BLaER1 (cell line): Measurements from ENCODE around the gene FBXL5.

Experiments
- H3K27ac ChIP-seq: shearing (Covaris generic); formaldehyde crosslinking; 2 replicates; pipeline ENCODE4 v1.8.1; 2022
- H3K27me3 ChIP-seq: shearing (Covaris generic); formaldehyde crosslinking; 2 replicates; pipeline ENCODE4 v1.8.1; 2022
- H3K36me3 ChIP-seq: shearing (Covaris generic); formaldehyde crosslinking; 2 replicates; pipeline ENCODE4 v1.8.1; 2022
- H3K4me1 ChIP-seq: shearing (Covaris generic); formaldehyde crosslinking; 2 replicates; pipeline ENCODE4 v1.8.1; 2022
- H3K4me2 ChIP-seq: shearing (Covaris generic); formaldehyde crosslinking; 2 replicates; pipeline ENCODE4 v1.8.1; 2022
- H3K4me3 ChIP-seq: shearing (Covaris generic); formaldehyde crosslinking; 2 replicates; pipeline ENCODE4 v1.8.1; 2022
- H3K9ac ChIP-seq: shearing (Covaris generic); formaldehyde crosslinking; 2 replicates; pipeline ENCODE4 v1.8.1; 2022
- H3K9me3 ChIP-seq: shearing (Covaris generic); formaldehyde crosslinking; 2 replicates; pipeline ENCODE4 v1.8.1; 2022
- H4K20me1 ChIP-seq: shearing (Covaris generic); formaldehyde crosslinking; 2 replicates; pipeline ENCODE4 v1.8.1; 2022
- Cebpa-rat ChIP-seq: shearing (Covaris generic); IDR thresholded peaks from 2 replicates; pipeline ENCODE4 v1.8.1; 2022

FBXL5 gene

GRCh38 chr4:15677507-15677988 is 22.4 kb upstream of the FBXL5 start:
- no peak overlapping the region for H3K9ac ChIP-seq
- H3K4me3 ChIP-seq = no peak overlapping the region; the same call in 1 of the 2 replicates
- TF ChIP-seq Cebpa-rat = no peak
- no peaks in the 10 kb centered on the region for H3K27me3 ChIP-seq
- H3K9me3 ChIP-seq = no peaks in the 10 kb centered on the region
- H3K4me1 ChIP-seq = peaks cover 74% of the 10 kb centered on the region
- H3K4me2 ChIP-seq = peak overlapping the region; percentile 86
- H3K27ac ChIP-seq = 0 out of 2 replicates have a peak overlapping the region, but pooled peaks have one; percentile 15
- no peaks in the 10 kb centered on the region for H4K20me1 ChIP-seq
- peaks cover 15% of the 10 kb centered on the region; the same call in 1 of the 2 replicates for H3K36me3 ChIP-seq

- peak overlapping the region; percentile 86; the same call in 1 of the 2 replicates for H3K4me2 ChIP-seq
- no peaks in the 10 kb centered on the region for H4K20me1 ChIP-seq
- no peak for TF ChIP-seq Cebpa-rat
- H3K9me3 ChIP-seq = peaks cover 5% of the 10 kb centered on the region; the same call in 1 of the 2 replicates
- H3K27ac ChIP-seq = 0 out of 2 replicates have a peak overlapping the region, but pooled peaks have one; percentile 15
- no peaks in the 10 kb centered on the region for H3K27me3 ChIP-seq
- peaks cover 77% of the 10 kb centered on the region for H3K4me1 ChIP-seq
- H3K36me3 ChIP-seq = peaks cover 21% of the 10 kb centered on the region; the same call in 1 of the 2 replicates
- H3K4me3 ChIP-seq = no peak overlapping the region
- H3K9ac ChIP-seq = no peak overlapping the region
These were observed 21.7 kb upstream of the FBXL5 start for GRCh38 chr4:15676899-15677298.

- peaks cover 86% of the 10 kb centered on the region for H3K4me1 ChIP-seq
- no peak overlapping the region for H3K4me2 ChIP-seq
These were observed 20.9 kb upstream of the FBXL5 start for GRCh38 chr4:15676039-15676438.

GRCh38 chr4:15675356-15675755 is 20.2 kb upstream of the FBXL5 start:
- Histone ChIP-seq H3K9me3 (peaks cover 5% of the 10 kb centered on the region; the same call in 1 of the 2 replicates), H3K27me3 (no peaks in the 10 kb centered on the region), H3K4me3 (no peak overlapping the region), H3K27ac (peak overlapping the region; percentile 59), H3K36me3 (peaks cover 21% of the 10 kb centered on the region; the same call in 1 of the 2 replicates), H3K9ac (no peak overlapping the region), H3K4me2 (peak overlapping the region; percentile 63), H3K4me1 (peaks cover 88% of the 10 kb centered on the region), H4K20me1 (no peaks in the 10 kb centered on the region)
- TF ChIP-seq Cebpa-rat = no peak

More at GRCh38 chr4:15676039-15676438, 20.9 kb upstream of the FBXL5 start:
- Histone ChIP-seq H4K20me1 (no peaks in the 10 kb centered on the region), H3K9ac (no peak overlapping the region), H3K4me3 (no peak overlapping the region), H3K36me3 (peaks cover 21% of the 10 kb centered on the region; the same call in 1 of the 2 replicates), H3K9me3 (peaks cover 5% of the 10 kb centered on the region; the same call in 1 of the 2 replicates), H3K27ac (0 out of 2 replicates have a peak overlapping the region, but pooled peaks have one; percentile 59), H3K27me3 (no peaks in the 10 kb centered on the region)
- no peak for TF ChIP-seq Cebpa-rat

GRCh38 chr4:15674926-15675325 is 19.8 kb upstream of the FBXL5 start:
- Histone ChIP-seq H3K9me3 (peaks cover 5% of the 10 kb centered on the region; the same call in 1 of the 2 replicates), H3K4me2 (peak overlapping the region; percentile 63), H3K36me3 (peaks cover 21% of the 10 kb centered on the region; the same call in 1 of the 2 replicates), H4K20me1 (no peaks in the 10 kb centered on the region), H3K4me3 (no peak overlapping the region), H3K27me3 (no peaks in the 10 kb centered on the region), H3K4me1 (peaks cover 88% of the 10 kb centered on the region), H3K27ac (peak overlapping the region; percentile 59; the same call in 1 of the 2 replicates), H3K9ac (no peak overlapping the region)
- no peak for TF ChIP-seq Cebpa-rat

- Histone ChIP-seq H3K9ac (no peak overlapping the region), H4K20me1 (no peaks in the 10 kb centered on the region), H3K4me1 (peaks cover 88% of the 10 kb centered on the region), H3K9me3 (peaks cover 5% of the 10 kb centered on the region; the same call in 1 of the 2 replicates), H3K27me3 (no peaks in the 10 kb centered on the region), H3K36me3 (peaks cover 21% of the 10 kb centered on the region; the same call in 1 of the 2 replicates), H3K27ac (no peak overlapping the region), H3K4me3 (no peak overlapping the region), H3K4me2 (peak overlapping the region; percentile 63)
- no peak for TF ChIP-seq Cebpa-rat
These were observed 18.9 kb upstream of the FBXL5 start for GRCh38 chr4:15674046-15674445.

- Histone ChIP-seq H3K27ac (0 out of 2 replicates have a peak overlapping the region, but pooled peaks have one; percentile 27), H4K20me1 (no peaks in the 10 kb centered on the region), H3K36me3 (peaks cover 21% of the 10 kb centered on the region; the same call in 1 of the 2 replicates), H3K9ac (no peak overlapping the region), H3K9me3 (peaks cover 5% of the 10 kb centered on the region; the same call in 1 of the 2 replicates), H3K27me3 (no peaks in the 10 kb centered on the region), H3K4me1 (peaks cover 88% of the 10 kb centered on the region), H3K4me2 (no peak overlapping the region), H3K4me3 (no peak overlapping the region)
- TF ChIP-seq Cebpa-rat = no peak
These were observed 18.2 kb upstream of the FBXL5 start for GRCh38 chr4:15673337-15673736.

- Histone ChIP-seq H3K36me3 (peaks cover 21% of the 10 kb centered on the region), H3K9ac (no peak overlapping the region), H4K20me1 (no peaks in the 10 kb centered on the region), H3K4me3 (no peak overlapping the region), H3K4me1 (peaks cover 78% of the 10 kb centered on the region), H3K27ac (peak overlapping the region; percentile 67), H3K27me3 (no peaks in the 10 kb centered on the region), H3K9me3 (peaks cover 5% of the 10 kb centered on the region; the same call in 1 of the 2 replicates), H3K4me2 (peak overlapping the region; percentile 49)
- TF ChIP-seq Cebpa-rat = no peak
These were observed 16.9 kb upstream of the FBXL5 start for GRCh38 chr4:15672101-15672500.

GRCh38 chr4:15670576-15670975 is 15.4 kb upstream of the FBXL5 start:
- Histone ChIP-seq H3K4me1 (peaks cover 81% of the 10 kb centered on the region), H3K27ac (peak overlapping the region; percentile 73), H3K4me3 (0 out of 2 replicates have a peak overlapping the region, but pooled peaks have one; percentile 1), H3K4me2 (peak overlapping the region; percentile 49), H3K36me3 (peaks cover 36% of the 10 kb centered on the region), H3K9ac (no peak overlapping the region), H3K9me3 (peaks cover 5% of the 10 kb centered on the region; the same call in 1 of the 2 replicates), H3K27me3 (no peaks in the 10 kb centered on the region), H4K20me1 (no peaks in the 10 kb centered on the region)
- TF ChIP-seq Cebpa-rat = no peak
